H1 (cell line): ENCODE results near the gene EHD4. TPM values are rescaled to one million over a fixed set of nuclear protein-coding genes. Genes with fewer than 3 reads are reported as not detected.

ENCODE experiments used
- CTCF ChIA-PET: fragments of 300-600 bp; sonication (Branson Sonifier 250); formaldehyde crosslinking; loops from one replicate; lab custom pipeline; 2021; ENCODE audit not compliant: partially characterized antibody; lab: Charles Lee
- POLR2A ChIA-PET: fragments of 300-600 bp; sonication (Branson Sonifier 250); formaldehyde crosslinking; loops from one replicate; lab custom pipeline; 2021; ENCODE audit warnings: inconsistent platforms; ENCODE audit not compliant: partially characterized antibody; lab: Charles Lee
- DNase-seq, 2 experiments: peaks; one replicate each; pipeline versions ENCODE4 v3.0.0 to v3.0.0-alpha.2; 2010 to 2022; ENCODE audit warnings: low spot score in 2 of 2, low read depth in 1 of 2, mixed read lengths in 1 of 2
- FAIRE-seq: peaks from 2 replicates; lab custom pipeline; 2011; peaks lifted over from hg19 to GRCh38; lab: Jason Lieb, UNC
- H2AFZ ChIP-seq: 2 replicates; pipeline ENCODE4 v1.8.1; 2012; ENCODE audit warnings: low read length, inconsistent platforms
- H2AK5ac ChIP-seq: 2 replicates; pipeline ENCODE4 v1.6.1; 2013; ENCODE audit warnings: low read depth, low read length
- H2BK120ac ChIP-seq: replicated peaks from 2 replicates; pipeline ENCODE3; 2013; ENCODE audit warnings: low read depth, low read length, inconsistent platforms
- H2BK12ac ChIP-seq: 2 replicates; pipeline ENCODE4 v1.6.1; 2013; ENCODE audit warnings: low read depth, low read length
- H2BK15ac ChIP-seq: 2 replicates; pipeline ENCODE4 v1.6.1; 2013; ENCODE audit warnings: low read length
- H2BK20ac ChIP-seq: 2 replicates; pipeline ENCODE4 v1.6.1; 2013; ENCODE audit warnings: low read length
- H2BK5ac ChIP-seq: 2 replicates; pipeline ENCODE4 v1.6.1; 2013; ENCODE audit warnings: low read depth, low read length
- H3K14ac ChIP-seq: 2 replicates; pipeline ENCODE4 v1.6.1; 2013; ENCODE audit warnings: inconsistent platforms; ENCODE audit not compliant: insufficient read length
- H3K18ac ChIP-seq: 2 replicates; pipeline ENCODE4 v1.6.1; 2013; ENCODE audit warnings: low read length; ENCODE audit errors: extremely low read depth
- H3K23ac ChIP-seq: 2 replicates; pipeline ENCODE4 v1.6.1; 2013; ENCODE audit warnings: inconsistent platforms; ENCODE audit not compliant: insufficient read length
- H3K23me2 ChIP-seq: 2 replicates; pipeline ENCODE4 v1.6.1; 2013; ENCODE audit warnings: low read depth, low read length
- H3K27ac ChIP-seq: 2 replicates; pipeline ENCODE4 v1.6.1; 2011; ENCODE audit warnings: low read depth, low read length, inconsistent platforms
- H3K27me3 ChIP-seq, 4 experiments: replicated peaks in 1 of 4; 1 replicate in 1 of 4; 2 replicates in 3 of 4; pipeline versions ENCODE4 v1.6.1 to v1.8.1; 2011 to 2013; ENCODE audit warnings: low read length in 3 of 4, mild to moderate bottlenecking in 3 of 4, inconsistent platforms in 2 of 4, mixed read lengths in 2 of 4, moderate library complexity in 1 of 4; ENCODE audit not compliant: control insufficient read depth in 3 of 4, insufficient read depth in 3 of 4; ENCODE audit errors: extremely low read depth in 1 of 4
- H3K36me3 ChIP-seq, 4 experiments: 2 replicates each; pipeline versions ENCODE4 v1.6.1 to v1.8.1; 2011 to 2013; ENCODE audit warnings: mild to moderate bottlenecking in 4 of 4, low read length in 3 of 4, moderate library complexity in 2 of 4, control low read depth in 1 of 4, inconsistent platforms in 1 of 4; ENCODE audit not compliant: insufficient read depth in 4 of 4, control insufficient read depth in 2 of 4
- H3K4ac ChIP-seq: replicated peaks from 2 replicates; pipeline ENCODE3; 2013; ENCODE audit warnings: low read length, low read depth, mixed read lengths, inconsistent platforms; ENCODE audit not compliant: insufficient read length
- H3K4me1 ChIP-seq, 4 experiments: replicated peaks in 1 of 4; 1 replicate in 1 of 4; 2 replicates in 3 of 4; pipeline versions ENCODE4 v1.6.1 to v1.8.1; 2011 to 2013; ENCODE audit warnings: low read length in 3 of 4, inconsistent platforms in 2 of 4, mixed read lengths in 1 of 4; ENCODE audit not compliant: insufficient read depth in 4 of 4, control insufficient read depth in 3 of 4
- H3K4me2 ChIP-seq, 2 experiments: 2 replicates each; pipeline versions ENCODE4 v1.6.1 to v1.8.1; 2011 to 2013; ENCODE audit warnings: low read depth in 2 of 2, low read length in 2 of 2, control low read depth in 1 of 2, inconsistent platforms in 1 of 2, mild to moderate bottlenecking in 1 of 2; ENCODE audit not compliant: insufficient read depth in 1 of 2
- H3K4me3 ChIP-seq, 4 experiments: fragments of 200-600, 300-600 bp in 1 of 4; sonication (generic), shearing (Covaris generic), sonication (Bioruptor Twin) in 1 of 4; 2 replicates each; pipeline versions ENCODE4 v1.5.1 to v1.8.1; 2011 to 2016; ENCODE audit warnings: low read length in 4 of 4, low read depth in 3 of 4, control low read depth in 2 of 4, inconsistent platforms in 2 of 4, mild to moderate bottlenecking in 2 of 4, mixed read lengths in 1 of 4, moderate library complexity in 1 of 4; ENCODE audit not compliant: insufficient read depth in 2 of 4; ENCODE audit errors: extremely low read depth in 1 of 4
- H3K56ac ChIP-seq: replicated peaks from 2 replicates; pipeline ENCODE3; 2013; ENCODE audit warnings: low read depth, mild to moderate bottlenecking, mixed read lengths, low read length, inconsistent platforms; ENCODE audit not compliant: insufficient read length
- H3K79me1 ChIP-seq: 2 replicates; pipeline ENCODE4 v1.6.1; 2013; ENCODE audit warnings: low read depth, low read length, control low read depth
- H3K79me2 ChIP-seq, 2 experiments: 2 replicates each; pipeline versions ENCODE4 v1.6.1 to v1.8.1; 2012 to 2013; ENCODE audit warnings: low read length in 2 of 2, mild to moderate bottlenecking in 2 of 2, inconsistent platforms in 1 of 2; ENCODE audit not compliant: insufficient read depth in 2 of 2, control insufficient read depth in 1 of 2
- H3K9ac ChIP-seq, 4 experiments: replicated peaks in 1 of 4; 1 replicate in 1 of 4; 2 replicates in 3 of 4; pipeline versions ENCODE4 v1.6.1 to v1.8.1; 2011 to 2013; ENCODE audit warnings: low read depth in 3 of 4, low read length in 3 of 4, control low read depth in 2 of 4, mild to moderate bottlenecking in 2 of 4, moderate library complexity in 2 of 4, inconsistent platforms in 1 of 4; ENCODE audit errors: extremely low read depth in 1 of 4
- H3K9me3 ChIP-seq, 2 experiments: 2 replicates each; pipeline versions ENCODE4 v1.6.1 to v1.8.1; 2012 to 2013; ENCODE audit warnings: mild to moderate bottlenecking in 2 of 2, moderate library complexity in 2 of 2, control low read depth in 1 of 2, inconsistent platforms in 1 of 2, low read depth in 1 of 2, low read length in 1 of 2, mixed read lengths in 1 of 2; ENCODE audit not compliant: insufficient read depth in 2 of 2
- H4K20me1 ChIP-seq, 2 experiments: replicated peaks in 1 of 2; 2 replicates each; pipeline versions ENCODE3 to v1.8.1; 2011 to 2013; ENCODE audit warnings: inconsistent platforms in 2 of 2, low read length in 2 of 2, mild to moderate bottlenecking in 1 of 2; ENCODE audit not compliant: insufficient read depth in 2 of 2, control insufficient read depth in 1 of 2
- H4K5ac ChIP-seq: 2 replicates; pipeline ENCODE4 v1.6.1; 2013; ENCODE audit warnings: low read length, low read depth, mixed read lengths, inconsistent platforms; ENCODE audit not compliant: insufficient read length
- H4K8ac ChIP-seq: 2 replicates; pipeline ENCODE4 v1.8.0; 2013; ENCODE audit warnings: mild to moderate bottlenecking, moderate library complexity, low read length, inconsistent platforms; ENCODE audit not compliant: insufficient read depth; ENCODE audit errors: extremely low read depth
- H4K91ac ChIP-seq: replicated peaks from 2 replicates; pipeline ENCODE3; 2013; ENCODE audit warnings: low read length, mixed read lengths, inconsistent platforms; ENCODE audit not compliant: insufficient read length
- CHD1 ChIP-seq: IDR thresholded peaks from 2 replicates; pipeline ENCODE4 v1.6.1; 2012; ENCODE audit warnings: low read depth, low read length, improper control_type of control experiment
- GTF2F1 ChIP-seq: IDR thresholded peaks from 2 replicates; pipeline ENCODE4 v1.6.1; 2012; ENCODE audit warnings: low read depth, low read length, improper control_type of control experiment, borderline replicate concordance
- JUND ChIP-seq: IDR thresholded peaks from 2 replicates; pipeline ENCODE4 v1.6.1; 2011; ENCODE audit warnings: mild to moderate bottlenecking, improper control_type of control experiment, low read length
- SP4 ChIP-seq: IDR thresholded peaks from 2 replicates; pipeline ENCODE4 v1.6.1; 2012; ENCODE audit warnings: low read length, inconsistent platforms
- YY1 ChIP-seq: IDR thresholded peaks from 2 replicates; pipeline ENCODE4 v1.6.1; 2011; ENCODE audit warnings: low read depth, mild to moderate bottlenecking, low read length
- polyA plus RNA-seq, 7 experiments: library from polyadenylated mRNA; depleted of rRNA in 3 of 7; stranded (reverse) in 5 of 7; unstranded in 2 of 7; fragments of >200 nt in 5 of 7; fragments of 200-250 nt in 2 of 7; gene quantifications; 1 replicate in 5 of 7; 2 replicates in 1 of 7; 4 replicates in 1 of 7; pipeline versions ENCODE4 v1.2.1 to v1.2.3, GENCODE V29; 2011 to 2013; ENCODE audit warnings: missing spikeins in 2 of 7, mixed read lengths in 2 of 7
- total RNA-seq: library from RNA; stranded (reverse); fragmentation: NEBNext Ultra II Directional; extraction: Animal tissue kit (Norgen Biotek cat#: 25700); gene quantifications from 2 replicates; pipeline ENCODE4 v1.2.1, GENCODE V29; 2021

The EHD4 gene
- total and polyA plus RNA-seq, 2 of the 8 experiments (the other 6 are each of a cell fraction or from before 2014, with no cell fraction given): 17.5 to 24.5 TPM

DNA sequence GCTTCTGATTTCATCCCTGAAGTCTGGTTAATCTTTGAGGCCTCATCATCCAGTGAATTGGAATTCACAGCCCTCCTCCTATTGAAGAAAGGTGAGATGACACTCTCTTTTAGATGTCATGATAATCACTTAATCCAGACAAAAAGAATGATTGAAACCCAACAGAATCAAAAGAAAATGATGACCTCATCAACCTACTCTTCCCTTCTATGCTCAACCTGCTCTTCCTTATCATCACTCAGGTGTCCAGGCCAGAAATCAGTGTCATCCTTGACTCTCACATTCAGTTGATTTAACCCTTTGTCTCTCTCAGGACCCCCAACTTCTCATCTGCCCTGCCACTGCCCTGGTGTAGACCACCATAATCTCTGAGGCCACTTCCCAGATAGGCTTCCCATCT lies 36.7 kb upstream of the EHD4 start:
- Histone ChIP-seq H2BK20ac (no peak overlapping the region), H4K5ac (no peak overlapping the region), H4K8ac (no peak overlapping the region), H2BK15ac (no peak overlapping the region), H3K23me2 (no peaks in the 10 kb centered on the region), H3K4me1 (no peaks in the 10 kb centered on the region), H3K36me3 (no peaks in the 10 kb centered on the region), H2AK5ac (no peak overlapping the region), H3K4me2 (no peak overlapping the region), H3K4ac (no peak overlapping the region), H3K9me3 (no peaks in the 10 kb centered on the region), H3K23ac (no peak overlapping the region), H4K91ac (no peak overlapping the region), H2AFZ (no peak overlapping the region), H3K27me3 (no peaks in the 10 kb centered on the region; a peak in 2 of 7 replicates), H3K18ac (no peak overlapping the region), H2BK120ac (no peak overlapping the region), H3K4me3 (no peak overlapping the region), H3K56ac (no peak overlapping the region), H3K79me2 (no peaks in the 10 kb centered on the region), H3K79me1 (no peaks in the 10 kb centered on the region), H2BK5ac (no peak overlapping the region), H3K27ac (no peak overlapping the region), H3K14ac (no peak overlapping the region), H3K9ac (no peak overlapping the region), H4K20me1 (no peaks in the 10 kb centered on the region), H2BK12ac (no peak overlapping the region)
- TF ChIP-seq YY1: no peak
- TF ChIP-seq SP4: no peak
- TF ChIP-seq JUND: no peak
- no peak for TF ChIP-seq CHD1
- TF ChIP-seq GTF2F1: no peak
- ChIA-PET CTCF (interaction anchor here (0.9 to 1.4 kb wide), 2 partner anchors 48 to 52 kb away, joined by 3 read pairs; no protein-coding TSS in a partner anchor), POLR2A (no interaction called here)
- FAIRE-seq (no peak), DNase-seq (no peak)
